HG03442 (cell line): Measurements from ENCODE around the gene VPS37C.

ENCODE experiments used
- ATAC-seq: cut with Tn5 transposase; IDR thresholded peaks from one replicate; pipeline ENCODE4 v1.9.1; 2021; ENCODE audit warnings: mild to moderate bottlenecking, moderate library complexity; ENCODE audit not compliant: unreplicated experiment

The VPS37C gene

GRCh38 chr11:61119571-61119970, 41.7 kb downstream of the VPS37C start:
- no peak for ATAC-seq

GRCh38 chr11:61119055-61119454, 42.2 kb downstream of the VPS37C start:
- no peak for ATAC-seq

- no peak for ATAC-seq
Observed at GRCh38 chr11:61118406-61118805, 42.8 kb downstream of the VPS37C start.

GRCh38 chr11:61118004-61118403, 43.2 kb downstream of the VPS37C start:
- no peak for ATAC-seq

- ATAC-seq = no peak
Observed at GRCh38 chr11:61117168-61117520, 44.1 kb downstream of the VPS37C start.

- no peak for ATAC-seq
Observed at GRCh38 chr11:61116426-61117167, 44.6 kb downstream of the VPS37C start.

GRCh38 chr11:61115498-61116224, 45.6 kb downstream of the VPS37C start:
- no peak for ATAC-seq

- no peak for ATAC-seq
Observed at GRCh38 chr11:61114913-61115312, 46.3 kb downstream of the VPS37C start.

- ATAC-seq = no peak
Observed at GRCh38 chr11:61113201-61113600, 48.0 kb downstream of the VPS37C start.

- no peak for ATAC-seq
Observed at GRCh38 chr11:61112575-61112974, 48.7 kb downstream of the VPS37C start.

GRCh38 chr11:61111786-61112517, 49.3 kb downstream of the VPS37C start:
- no peak for ATAC-seq

GRCh38 chr11:61111050-61111435, 50.2 kb downstream of the VPS37C start:
- ATAC-seq = no peak

- ATAC-seq = no peak
Observed at GRCh38 chr11:61110255-61111049, 50.8 kb downstream of the VPS37C start.

- ATAC-seq = no peak
Observed at GRCh38 chr11:61109671-61110070, 51.6 kb downstream of the VPS37C start.

- ATAC-seq = no peak
Observed at GRCh38 chr11:61108847-61109585, 52.2 kb downstream of the VPS37C start.

- no peak for ATAC-seq
Observed at GRCh38 chr11:61107888-61108287, 53.3 kb downstream of the VPS37C start.

- ATAC-seq = no peak
Observed at GRCh38 chr11:61106894-61107470, 54.2 kb downstream of the VPS37C start.

- ATAC-seq = no peak
Observed at GRCh38 chr11:61106296-61106695, 54.9 kb downstream of the VPS37C start.

GRCh38 chr11:61104963-61105362, 56.3 kb downstream of the VPS37C start:
- ATAC-seq = no peak

- ATAC-seq = no peak
Observed at GRCh38 chr11:61103851-61104423, 57.3 kb downstream of the VPS37C start.
